Ishikawa (cell line): ENCODE results near the gene SCYGR4.
"Not testable (repeated sequence)": the region's sequence is repeated elsewhere in the genome, so short reads cannot be mapped to it uniquely, and the experiment has no call there.

Experiments used
- EGR1 ChIP-seq: IDR thresholded peaks from 2 replicates; pipeline ENCODE4 v1.6.1; 2012
- EP300 ChIP-seq: IDR thresholded peaks from 2 replicates; pipeline ENCODE4 v1.6.1; 2012; ENCODE audit warnings: borderline replicate concordance
- RAD21 ChIP-seq: IDR thresholded peaks from 2 replicates; pipeline ENCODE4 v1.6.1; 2012; ENCODE audit warnings: low read depth
- REST ChIP-seq: IDR thresholded peaks from 2 replicates; pipeline ENCODE4 v1.6.1; 2012; ENCODE audit warnings: low read depth, mild to moderate bottlenecking
- YY1 ChIP-seq: IDR thresholded peaks from 2 replicates; pipeline ENCODE4 v1.6.1; 2012; ENCODE audit warnings: low read depth

GRCh38 chr2:227598835-227599503, 18.3 kb upstream of the SCYGR4 start, which contains the start of gene SCYGR2:
- TF ChIP-seq YY1, EP300, REST, RAD21, EGR1: not testable (repeated sequence)
